ENCODE data around the gene ISOC2. TPM values are rescaled to one million over a fixed set of nuclear protein-coding genes. Genes with fewer than 3 reads are reported as not detected.

Gene ISOC2
- total RNA-seq, 1 donor from 2014 or later: 30.4 TPM

- intact Hi-C loops (cut with micrococcal nuclease): loop anchor here (5.0 kb wide), 2 partner anchors 643 to 1017 kb away; partner anchors contain the start of genes LENG9 and ZNF787
- peaks cover 3% of the 10 kb centered on the region for H3K36me3 Mint-ChIP-seq (ENCODE audit: low read depth)
These were observed 18.2 kb upstream of the ISOC2 start for GRCh38 chr19:55479451-55480230.

GRCh38 chr19:55479045-55479444, 17.6 kb upstream of the ISOC2 start:
- no peak overlapping the region for H3K27ac Mint-ChIP-seq
- peaks cover 20% of the 10 kb centered on the region for H3K4me1 Mint-ChIP-seq (ENCODE audit: low read depth)
- no peak for DNase-seq (ENCODE audit: low spot score)
- peaks cover 3% of the 10 kb centered on the region for H3K36me3 Mint-ChIP-seq (ENCODE audit: low read depth)
- H3K4me3 Mint-ChIP-seq (ENCODE audit: low read depth): peak overlapping the region; percentile 9
- intact Hi-C loops (cut with micrococcal nuclease): loop anchor here (5.0 kb wide), 2 partner anchors 643 to 1017 kb away; partner anchors contain the start of genes LENG9 and ZNF787
- H3K9me3 Mint-ChIP-seq: no peaks in the 10 kb centered on the region
- no peaks in the 10 kb centered on the region for H3K27me3 Mint-ChIP-seq (ENCODE audit: low read depth)

More at GRCh38 chr19:55479451-55480230, 18.2 kb upstream of the ISOC2 start:
- H3K4me1 Mint-ChIP-seq (ENCODE audit: low read depth): peaks cover 20% of the 10 kb centered on the region
- H3K27ac Mint-ChIP-seq: no peak overlapping the region
- H3K27me3 Mint-ChIP-seq (ENCODE audit: low read depth): no peaks in the 10 kb centered on the region
- H3K9me3 Mint-ChIP-seq: no peaks in the 10 kb centered on the region
- DNase-seq (ENCODE audit: low spot score): no peak
- H3K4me3 Mint-ChIP-seq (ENCODE audit: low read depth): peak overlapping the region; percentile 9

GRCh38 chr19:55478364-55478763, 16.9 kb upstream of the ISOC2 start:
- intact Hi-C loops (cut with micrococcal nuclease): loop anchor here (5.0 kb wide), 2 partner anchors 644 to 1016 kb away; partner anchors contain the start of genes LENG9 and ZNF787
- Mint-ChIP-seq H3K4me3 (ENCODE audit: low read depth) (peak overlapping the region; percentile 87), H3K36me3 (ENCODE audit: low read depth) (peaks cover 3% of the 10 kb centered on the region), H3K4me1 (ENCODE audit: low read depth) (peaks cover 20% of the 10 kb centered on the region), H3K27ac (no peak overlapping the region), H3K9me3 (no peaks in the 10 kb centered on the region), H3K27me3 (ENCODE audit: low read depth) (no peaks in the 10 kb centered on the region)
- DNase-seq (ENCODE audit: low spot score): no peak

GRCh38 chr19:55477905-55478304, 16.5 kb upstream of the ISOC2 start:
- Mint-ChIP-seq H3K4me3 (ENCODE audit: low read depth) (peak overlapping the region; percentile 87), H3K9me3 (no peaks in the 10 kb centered on the region), H3K36me3 (ENCODE audit: low read depth) (peaks cover 3% of the 10 kb centered on the region), H3K4me1 (ENCODE audit: low read depth) (peaks cover 20% of the 10 kb centered on the region), H3K27ac (no peak overlapping the region), H3K27me3 (ENCODE audit: low read depth) (no peaks in the 10 kb centered on the region)
- no peak for DNase-seq (ENCODE audit: low spot score)
- intact Hi-C loops (cut with micrococcal nuclease): loop anchor here (5.0 kb wide), 2 partner anchors 644 to 1016 kb away; partner anchors contain the start of genes LENG9 and ZNF787

- Mint-ChIP-seq H3K4me1 (ENCODE audit: low read depth) (peaks cover 20% of the 10 kb centered on the region), H3K4me3 (ENCODE audit: low read depth) (peak within 1 kb of the TSS; percentile 88), H3K36me3 (ENCODE audit: low read depth) (peaks cover 3% of the 10 kb centered on the region), H3K9me3 (no peaks in the 10 kb centered on the region), H3K27ac (peak within 1 kb of the TSS; percentile 90), H3K27me3 (ENCODE audit: low read depth) (no peaks in the 10 kb centered on the region)
- intact Hi-C loops (cut with micrococcal nuclease): loop anchor here (1.0 to 5.0 kb wide), 4 partner anchors 15 to 1014 kb away; partner anchors contain the start of genes FIZ1, ISOC2, LENG9 and ZNF787
- peak; percentile 96 for DNase-seq (ENCODE audit: low spot score)
These were observed 14.8 kb upstream of the ISOC2 start, which contains the start of gene ZNF628 for GRCh38 chr19:55476100-55476775. Gene ZNF628 (plus strand): TSS chr19:55476617. CDS start chr19:55479911, 3,294 bp downstream.

GRCh38 chr19:55474269-55475265, 13.1 kb upstream of the ISOC2 start:
- intact Hi-C loops (cut with micrococcal nuclease): loop anchor here (5.0 kb wide), 2 partner anchors 648 to 1012 kb away; partner anchors contain the start of genes LENG9 and ZNF787
- H3K9me3 Mint-ChIP-seq: no peaks in the 10 kb centered on the region
- H3K27me3 Mint-ChIP-seq (ENCODE audit: low read depth): no peaks in the 10 kb centered on the region
- H3K4me1 Mint-ChIP-seq (ENCODE audit: low read depth): peaks cover 16% of the 10 kb centered on the region
- no peak for DNase-seq (ENCODE audit: low spot score)
- peaks cover 3% of the 10 kb centered on the region for H3K36me3 Mint-ChIP-seq (ENCODE audit: low read depth)
- H3K27ac Mint-ChIP-seq: peak overlapping the region; percentile 90
- H3K4me3 Mint-ChIP-seq (ENCODE audit: low read depth): peak overlapping the region; percentile 45

- H3K4me3 Mint-ChIP-seq (ENCODE audit: low read depth): no peak overlapping the region
- H3K27ac Mint-ChIP-seq: no peak overlapping the region
- peaks cover 10% of the 10 kb centered on the region for H3K4me1 Mint-ChIP-seq (ENCODE audit: low read depth)
- no peaks in the 10 kb centered on the region for H3K27me3 Mint-ChIP-seq (ENCODE audit: low read depth)
- no peaks in the 10 kb centered on the region for H3K9me3 Mint-ChIP-seq
- intact Hi-C loops (cut with micrococcal nuclease): no loop called here
- no peak for DNase-seq (ENCODE audit: low spot score)
- peaks cover 3% of the 10 kb centered on the region for H3K36me3 Mint-ChIP-seq (ENCODE audit: low read depth)
These were observed 12.0 kb upstream of the ISOC2 start for GRCh38 chr19:55473225-55474012.

- H3K4me1 Mint-ChIP-seq (ENCODE audit: low read depth): peaks cover 5% of the 10 kb centered on the region
- peaks cover 3% of the 10 kb centered on the region for H3K36me3 Mint-ChIP-seq (ENCODE audit: low read depth)
- H3K27ac Mint-ChIP-seq: no peak overlapping the region
- no peaks in the 10 kb centered on the region for H3K9me3 Mint-ChIP-seq
- no peaks in the 10 kb centered on the region for H3K27me3 Mint-ChIP-seq (ENCODE audit: low read depth)
- no peak for DNase-seq (ENCODE audit: low spot score)
- intact Hi-C loops (cut with micrococcal nuclease): no loop called here
- no peak overlapping the region for H3K4me3 Mint-ChIP-seq (ENCODE audit: low read depth)
These were observed 11.0 kb upstream of the ISOC2 start for GRCh38 chr19:55472463-55472862.

- DNase-seq (ENCODE audit: low spot score): no peak
- no peaks in the 10 kb centered on the region for H3K9me3 Mint-ChIP-seq
- no peaks in the 10 kb centered on the region for H3K27me3 Mint-ChIP-seq (ENCODE audit: low read depth)
- H3K4me3 Mint-ChIP-seq (ENCODE audit: low read depth): no peak overlapping the region
- peaks cover 5% of the 10 kb centered on the region for H3K4me1 Mint-ChIP-seq (ENCODE audit: low read depth)
- intact Hi-C loops (cut with micrococcal nuclease): no loop called here
- H3K27ac Mint-ChIP-seq: no peak overlapping the region
- no peaks in the 10 kb centered on the region for H3K36me3 Mint-ChIP-seq (ENCODE audit: low read depth)
These were observed 9.8 kb upstream of the ISOC2 start for GRCh38 chr19:55471266-55471665.

- H3K9me3 Mint-ChIP-seq: no peaks in the 10 kb centered on the region
- no peak overlapping the region for H3K27ac Mint-ChIP-seq
- intact Hi-C loops (cut with micrococcal nuclease): no loop called here
- no peak overlapping the region for H3K4me3 Mint-ChIP-seq (ENCODE audit: low read depth)
- no peaks in the 10 kb centered on the region for H3K27me3 Mint-ChIP-seq (ENCODE audit: low read depth)
- DNase-seq (ENCODE audit: low spot score): no peak
- H3K36me3 Mint-ChIP-seq (ENCODE audit: low read depth): no peaks in the 10 kb centered on the region
- peaks cover 3% of the 10 kb centered on the region for H3K4me1 Mint-ChIP-seq (ENCODE audit: low read depth)
These were observed 6.6 kb upstream of the ISOC2 start for GRCh38 chr19:55468054-55468393.

- H3K4me1 Mint-ChIP-seq (ENCODE audit: low read depth): peaks cover 7% of the 10 kb centered on the region
- no peak overlapping the region for H3K4me3 Mint-ChIP-seq (ENCODE audit: low read depth)
- H3K36me3 Mint-ChIP-seq (ENCODE audit: low read depth): no peaks in the 10 kb centered on the region
- no peak overlapping the region for H3K27ac Mint-ChIP-seq
- no peaks in the 10 kb centered on the region for H3K9me3 Mint-ChIP-seq
- intact Hi-C loops (cut with micrococcal nuclease): loop anchor here (1.0 kb wide), 1 partner anchor 36 kb away; no protein-coding TSS in a partner anchor
- no peaks in the 10 kb centered on the region for H3K27me3 Mint-ChIP-seq (ENCODE audit: low read depth)
- peak; percentile 60 for DNase-seq (ENCODE audit: low spot score)
These were observed 6.0 kb upstream of the ISOC2 start for GRCh38 chr19:55467236-55468053.
